GM19240 (cell line): ENCODE data around the gene PYGL.
"Not testable (repeated sequence)": the region's sequence is repeated elsewhere in the genome, so short reads cannot be mapped to it uniquely, and the experiment has no call there.

Experiments used
- DNase-seq: peaks from one replicate; pipeline ENCODE4 v3.0.0; 2011; ENCODE audit warnings: low spot score; ENCODE audit not compliant: insufficient read length

Gene PYGL

DNA sequence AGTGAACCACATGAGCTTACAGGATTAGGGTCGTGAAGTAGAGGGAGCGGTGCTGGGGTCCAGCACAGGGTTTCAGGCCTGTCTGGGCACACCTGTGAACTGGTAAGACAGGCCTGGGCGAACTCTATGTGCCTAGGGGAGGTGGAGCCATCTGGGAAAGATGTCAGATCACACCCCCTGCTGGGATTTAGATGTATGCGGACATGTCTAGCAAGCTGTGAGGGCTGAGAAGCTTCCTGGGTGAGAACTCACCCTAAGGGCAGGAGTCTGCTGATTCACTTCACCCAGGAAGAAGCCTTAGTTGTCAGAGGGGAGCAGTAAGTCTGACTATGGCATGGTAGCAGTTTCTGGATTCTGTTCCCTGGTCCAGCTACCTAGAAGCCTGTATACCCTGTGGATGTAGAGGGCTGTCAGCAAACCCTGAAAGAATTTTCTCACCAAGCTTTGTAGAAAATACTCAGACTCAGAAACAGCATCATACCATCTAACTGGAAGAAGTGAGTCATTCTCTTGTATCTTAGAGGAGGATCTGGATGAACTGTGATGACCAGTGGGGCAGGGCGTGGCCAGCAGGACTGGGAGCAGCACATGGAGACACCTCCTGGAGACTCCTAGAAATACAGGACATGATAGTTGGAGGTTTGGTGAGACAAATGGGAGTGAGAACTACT, 11.2 kb upstream of the PYGL start:
- no peak for DNase-seq

- DNase-seq, result no peak
Measured at GRCh38 chr14:50954811-50955372, 10.6 kb upstream of the PYGL start.

DNA sequence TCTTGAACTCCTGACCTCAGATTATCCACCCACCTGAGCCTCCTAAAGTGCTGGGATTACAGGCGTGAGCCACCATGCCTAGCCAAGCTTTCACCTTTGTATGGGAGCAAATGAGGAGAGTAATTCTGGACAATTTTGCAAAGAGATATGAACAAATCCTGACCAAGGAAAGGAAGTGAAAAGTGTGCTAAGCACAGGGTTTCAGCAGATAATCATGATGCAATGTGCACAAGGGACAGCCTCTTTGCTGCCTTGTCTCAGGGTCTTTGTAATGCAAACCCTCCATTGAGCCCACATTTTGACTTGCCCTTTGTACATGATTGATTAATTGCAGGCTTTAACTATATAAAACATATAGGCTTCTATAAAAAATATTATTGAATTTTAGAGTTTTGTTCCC, 9.2 kb upstream of the PYGL start:
- DNase-seq, result no peak

DNA sequence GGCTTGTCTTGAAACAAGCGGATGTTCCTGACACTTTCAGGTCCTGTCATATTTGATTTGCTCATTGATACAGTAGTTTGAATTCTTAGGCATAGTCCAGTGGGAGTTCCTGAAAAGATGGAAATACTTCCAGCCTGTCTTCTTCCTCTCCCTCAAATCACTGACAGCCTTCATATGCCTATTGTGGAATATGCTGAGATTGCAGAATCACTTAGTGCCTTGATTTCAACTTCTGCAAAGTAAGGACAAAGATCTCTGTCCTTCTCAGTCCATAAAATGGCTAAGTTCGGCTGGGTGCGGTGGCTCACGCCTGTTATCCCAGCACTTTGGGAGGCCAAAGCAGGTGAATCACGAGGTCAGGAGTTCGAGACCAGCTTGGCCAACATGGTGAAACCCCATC, 6.7 kb upstream of the PYGL start:
- DNase-seq, result no peak

- DNase-seq, result no peak
Measured at GRCh38 chr14:50948205-50948604, 3.9 kb upstream of the PYGL start.

GRCh38 chr14:50947446-50947845, 3.2 kb upstream of the PYGL start:
- no peak for DNase-seq

DNA sequence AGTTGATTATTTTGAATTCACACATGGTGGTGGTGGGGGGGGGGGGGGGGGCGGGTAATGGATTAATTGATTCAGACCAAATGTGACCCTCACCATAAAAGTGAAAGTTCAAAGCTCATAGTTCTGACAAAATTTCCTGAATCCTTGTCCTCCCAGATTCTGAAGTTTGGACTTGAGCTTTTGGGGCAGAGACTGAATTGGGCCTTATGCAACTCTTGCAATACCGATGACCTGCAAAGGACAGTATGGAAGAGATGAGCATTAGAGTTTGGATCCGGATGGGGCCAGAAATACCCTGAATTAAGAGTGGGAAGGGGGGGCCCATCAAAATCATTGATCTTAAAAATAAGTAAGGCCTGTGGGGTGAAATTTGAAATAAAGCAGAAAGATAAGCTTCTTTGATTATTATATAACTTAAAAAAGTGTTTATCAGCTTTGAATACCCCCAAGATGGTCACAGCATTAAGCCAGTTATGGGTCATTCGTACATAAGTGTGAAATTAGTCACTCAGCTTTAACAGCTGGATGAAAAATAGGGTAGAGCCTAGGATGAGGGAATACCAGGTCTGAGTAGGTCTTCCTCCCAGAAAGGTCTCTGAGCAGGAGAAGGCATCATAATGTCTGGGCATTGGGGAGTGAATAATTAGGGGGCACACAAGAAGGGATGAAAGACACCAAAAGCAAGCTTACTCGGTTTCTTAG, 2.1 kb upstream of the PYGL start:
- DNase-seq, result no peak

- DNase-seq, result no peak
Measured at GRCh38 chr14:50944647-50945413, 547 bp upstream of the PYGL start.

GRCh38 chr14:50943261-50943942, 881 bp downstream of the PYGL start:
- no peak for DNase-seq

- DNase-seq, result not testable (repeated sequence)
Measured at GRCh38 chr14:50941638-50942037, 2.6 kb downstream of the PYGL start.

GRCh38 chr14:50941151-50941550, 3.1 kb downstream of the PYGL start:
- DNase-seq, result no peak

DNA sequence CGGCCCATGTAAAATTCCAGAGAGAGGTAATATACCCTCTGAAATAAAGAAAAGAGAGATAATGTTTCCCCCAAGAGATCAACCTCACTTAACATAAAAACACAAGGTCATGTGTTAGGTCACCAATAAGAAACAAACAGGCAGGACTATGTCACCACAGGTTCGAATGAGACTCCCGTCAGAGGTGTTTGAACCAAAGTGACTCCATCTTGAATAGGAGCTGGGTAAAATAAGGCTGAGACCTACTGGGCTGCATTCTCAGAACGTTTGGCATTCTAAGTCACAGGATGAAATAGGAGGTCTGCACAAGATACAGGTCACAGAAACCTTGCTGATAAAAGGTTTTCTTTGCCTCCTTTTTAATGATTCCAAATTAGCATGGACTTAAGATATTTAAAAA, 6.5 kb downstream of the PYGL start:
- DNase-seq, result no peak

GRCh38 chr14:50937325-50937724, 7.0 kb downstream of the PYGL start:
- DNase-seq, result no peak

- no peak for DNase-seq
Measured at GRCh38 chr14:50936882-50937281, 7.4 kb downstream of the PYGL start.

DNA sequence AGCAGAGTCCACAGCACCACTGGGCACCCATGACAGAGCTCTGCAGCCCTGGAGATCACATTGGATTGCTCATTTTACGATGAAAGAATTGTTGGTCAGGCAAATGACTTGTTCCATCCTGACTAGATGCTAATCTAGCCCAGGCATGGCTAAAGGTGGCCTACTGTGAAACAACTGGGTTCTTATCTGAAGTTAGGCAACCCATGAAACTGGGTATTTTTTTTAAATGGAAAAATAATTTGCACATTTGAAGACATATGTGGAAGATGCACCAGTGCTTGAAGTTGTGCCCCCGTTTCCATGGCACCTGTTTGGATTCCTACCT, 8.3 kb downstream of the PYGL start:
- no peak for DNase-seq

DNA sequence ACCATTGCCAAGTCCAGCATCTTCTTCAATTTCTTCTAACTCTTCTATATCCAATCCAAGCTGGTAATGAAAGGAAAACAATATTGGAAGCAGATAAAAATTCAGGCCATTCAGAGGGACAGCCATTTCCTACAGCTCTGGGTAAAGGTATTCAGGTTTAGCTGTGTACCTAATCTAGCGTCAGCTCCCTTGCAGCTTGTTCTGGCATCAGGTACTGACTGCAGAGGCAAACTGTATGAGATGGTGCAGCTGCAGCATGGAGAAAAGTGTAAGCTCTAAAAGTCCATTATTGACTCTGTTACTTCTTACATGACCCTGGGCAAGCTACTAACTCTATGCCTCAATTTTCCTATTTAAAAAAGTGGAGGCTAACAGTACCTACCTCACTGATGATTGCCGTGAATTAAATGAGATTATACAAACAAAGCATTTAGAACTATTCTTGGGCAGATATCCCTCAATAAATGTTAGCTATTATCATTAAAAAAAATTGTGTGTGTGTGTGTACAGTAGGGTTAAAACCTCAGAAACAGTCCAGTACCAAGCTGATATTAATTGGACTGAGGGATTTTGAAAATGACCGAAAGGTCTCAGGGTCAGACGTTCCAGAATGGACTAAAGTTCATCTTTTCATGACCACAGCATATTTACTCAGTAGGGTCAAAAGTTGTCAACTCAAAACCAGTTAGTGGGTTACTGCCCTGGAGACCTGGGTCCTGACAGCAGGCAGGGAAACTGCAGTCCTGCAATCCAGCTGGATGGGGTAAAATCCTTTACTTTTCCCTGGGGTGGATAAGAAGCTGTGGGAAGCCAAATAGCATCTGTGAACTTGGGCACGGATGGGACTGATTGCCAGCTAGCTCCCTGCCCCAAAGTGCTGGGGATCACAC, 8.9 kb downstream of the PYGL start:
- no peak for DNase-seq

DNA sequence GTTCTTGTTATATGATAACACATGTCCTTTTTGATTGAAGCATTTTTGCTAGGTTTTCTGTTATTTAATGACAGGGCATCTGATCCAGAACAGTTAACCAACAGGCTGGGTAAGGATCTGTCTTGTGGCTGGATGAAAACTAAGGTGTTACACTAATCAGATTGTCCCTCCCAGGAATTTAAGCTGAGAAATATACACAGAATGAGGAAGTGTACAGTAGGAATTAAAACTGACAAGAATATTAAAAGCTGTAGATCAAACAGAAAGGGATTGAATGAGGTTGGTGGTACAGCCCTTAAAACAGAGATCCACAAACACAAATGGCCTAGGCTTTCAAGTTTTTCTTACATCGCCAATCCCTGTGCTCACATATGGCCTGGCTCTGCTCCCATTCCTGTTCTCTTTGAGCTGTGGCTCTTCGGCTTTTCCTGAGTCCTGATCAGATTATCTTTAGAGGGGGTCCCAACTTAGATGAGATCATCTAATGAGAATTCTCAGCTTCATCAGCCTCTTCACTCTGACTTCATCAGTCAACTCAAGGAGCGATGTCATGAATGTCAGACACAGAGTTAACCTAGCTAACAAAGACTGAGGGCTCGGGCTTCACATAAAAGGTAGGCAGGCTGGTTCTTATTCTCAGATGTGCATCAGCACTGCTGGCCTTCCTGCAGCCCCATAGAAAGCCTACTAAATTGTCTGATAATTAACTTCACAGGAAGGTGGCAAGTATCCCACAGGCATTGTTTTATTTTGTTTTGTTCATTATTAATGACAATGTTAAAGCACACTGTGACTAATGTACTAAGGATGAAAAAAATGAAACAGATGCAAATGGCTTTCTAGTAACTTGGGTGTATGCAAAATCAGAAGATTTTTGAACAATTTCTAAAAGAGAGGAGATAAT, 11.4 kb downstream of the PYGL start:
- no peak for DNase-seq

- DNase-seq, result no peak
Measured at GRCh38 chr14:50932156-50932555, 12.1 kb downstream of the PYGL start.

DNA sequence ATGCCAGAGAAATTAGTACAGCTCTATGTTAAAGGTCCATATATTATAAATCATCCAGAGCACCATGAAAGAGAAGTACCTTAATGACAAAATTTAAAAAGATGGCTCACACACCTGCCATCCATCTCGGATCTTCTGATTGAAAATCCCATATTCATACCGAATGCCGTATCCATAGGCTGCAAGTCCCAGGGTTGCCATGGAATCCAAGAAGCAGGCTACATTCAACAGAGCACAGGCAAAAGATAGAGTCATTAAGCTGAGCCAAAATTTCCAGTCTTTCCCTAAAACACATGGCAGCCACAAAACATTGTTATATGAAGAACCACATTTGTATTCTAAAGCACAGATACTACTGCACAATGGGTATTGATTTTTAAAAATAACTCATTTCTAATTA, 12.7 kb downstream of the PYGL start:
- no peak for DNase-seq

DNA sequence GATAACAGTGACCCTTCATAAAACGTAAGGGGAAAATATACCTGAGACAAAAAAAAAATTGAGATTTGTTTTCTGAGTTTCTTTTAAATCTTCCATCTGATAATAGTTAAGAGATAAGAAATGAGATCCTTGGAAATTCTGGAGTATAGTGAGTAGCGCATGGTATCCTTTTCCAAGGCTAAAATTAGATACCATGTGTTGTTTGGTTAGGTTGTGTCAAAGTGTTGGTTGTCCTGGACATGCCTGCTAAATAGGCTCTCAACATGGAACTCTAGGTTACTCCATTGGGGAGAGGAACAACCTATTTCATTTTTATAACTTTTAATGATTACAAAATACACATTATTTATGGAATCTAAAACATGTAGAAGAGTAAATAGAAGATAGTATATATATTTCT, 14.8 kb downstream of the PYGL start:
- DNase-seq, result no peak
